Lower leg skin (tissue), 3 donors: ENCODE results near the gene CAPN8.

Source experiments
- POLR2A ChIP-seq, 2 donors: fragments of 450-650 bp; IDR thresholded peaks; one replicate each; pipeline ENCODE4 v1.6.1; 2016 to 2017; ENCODE audit warnings: antibody characterized with exemption in 2 of 2, mild to moderate bottlenecking in 1 of 2, moderate library complexity in 1 of 2
- TF ChIP-seq, protein P1 (sequence below), 3 donors: fragments of 450-650 bp; IDR thresholded peaks; one replicate each; pipeline ENCODE4 v1.5.1; 2016; ENCODE audit warnings: antibody characterized with exemption in 3 of 3, mild to moderate bottlenecking in 3 of 3, moderate library complexity in 2 of 3

DNA sequence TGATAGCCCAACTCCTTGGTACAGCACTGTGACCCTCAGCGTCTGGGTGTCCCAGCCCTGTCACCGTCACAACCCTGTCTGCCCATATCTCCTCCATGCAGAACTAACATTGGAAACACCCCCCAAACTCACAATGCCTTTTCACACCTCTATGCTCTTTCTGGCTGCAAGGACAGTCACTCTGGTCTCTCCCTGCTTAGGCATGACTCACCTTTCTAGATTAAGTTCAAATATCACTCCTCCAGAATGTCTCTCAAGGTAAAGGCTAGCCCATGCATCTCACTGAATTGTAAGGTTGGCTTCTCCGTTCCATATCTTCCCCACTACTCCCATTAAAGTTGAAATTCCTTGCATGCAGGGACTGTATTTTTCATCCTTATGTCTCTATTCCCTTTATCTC is 17.0 kb upstream of the CAPN8 start:
- TF ChIP-seq, protein P1, sequence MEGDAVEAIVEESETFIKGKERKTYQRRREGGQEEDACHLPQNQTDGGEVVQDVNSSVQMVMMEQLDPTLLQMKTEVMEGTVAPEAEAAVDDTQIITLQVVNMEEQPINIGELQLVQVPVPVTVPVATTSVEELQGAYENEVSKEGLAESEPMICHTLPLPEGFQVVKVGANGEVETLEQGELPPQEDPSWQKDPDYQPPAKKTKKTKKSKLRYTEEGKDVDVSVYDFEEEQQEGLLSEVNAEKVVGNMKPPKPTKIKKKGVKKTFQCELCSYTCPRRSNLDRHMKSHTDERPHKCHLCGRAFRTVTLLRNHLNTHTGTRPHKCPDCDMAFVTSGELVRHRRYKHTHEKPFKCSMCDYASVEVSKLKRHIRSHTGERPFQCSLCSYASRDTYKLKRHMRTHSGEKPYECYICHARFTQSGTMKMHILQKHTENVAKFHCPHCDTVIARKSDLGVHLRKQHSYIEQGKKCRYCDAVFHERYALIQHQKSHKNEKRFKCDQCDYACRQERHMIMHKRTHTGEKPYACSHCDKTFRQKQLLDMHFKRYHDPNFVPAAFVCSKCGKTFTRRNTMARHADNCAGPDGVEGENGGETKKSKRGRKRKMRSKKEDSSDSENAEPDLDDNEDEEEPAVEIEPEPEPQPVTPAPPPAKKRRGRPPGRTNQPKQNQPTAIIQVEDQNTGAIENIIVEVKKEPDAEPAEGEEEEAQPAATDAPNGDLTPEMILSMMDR (IDR thresholded peaks at IDR 0.05), result no peak
- TF ChIP-seq POLR2A (IDR thresholded peaks at IDR 0.05), result no peak
